ENCODE measurements around the gene AXDND1.

The AXDND1 gene

GRCh38 chr1:179326746-179327145 lies 39.0 kb upstream of the AXDND1 start:
- TF ChIP-seq TSHZ2 (CRISPR knock-in tag; IDR thresholded peaks at IDR 0.05) (no peak), ZC3H10 (CRISPR knock-in tag; IDR thresholded peaks at IDR 0.05) (no peak), TOX (CRISPR knock-in tag; IDR thresholded peaks at IDR 0.05; ENCODE audit: borderline replicate concordance) (no peak), CREB5 (CRISPR knock-in tag; IDR thresholded peaks at IDR 0.05; ENCODE audit: low read depth) (no peak), OSR1 (CRISPR knock-in tag; IDR thresholded peaks at IDR 0.05) (no peak), PPARA (CRISPR knock-in tag; IDR thresholded peaks at IDR 0.05; ENCODE audit: borderline replicate concordance) (no peak), CSDC2 (CRISPR knock-in tag; IDR thresholded peaks at IDR 0.05) (no peak), ISL1 (CRISPR knock-in tag; IDR thresholded peaks at IDR 0.05) (no peak), GLIS3 (CRISPR knock-in tag; IDR thresholded peaks at IDR 0.05) (no peak), ZNF8 (CRISPR knock-in tag; IDR thresholded peaks at IDR 0.05) (no peak)
- ATAC-seq = no peak

GRCh38 chr1:179327196-179327595 lies 38.6 kb upstream of the AXDND1 start:
- TF ChIP-seq ZNF8 (CRISPR knock-in tag; IDR thresholded peaks at IDR 0.05) (no peak), PATZ1 (CRISPR knock-in tag; IDR thresholded peaks at IDR 0.05; ENCODE audit: borderline replicate concordance) (no peak), ARNTL (CRISPR knock-in tag; IDR thresholded peaks at IDR 0.05; ENCODE audit: borderline replicate concordance, low read depth) (no peak), CSRNP3 (CRISPR knock-in tag; IDR thresholded peaks at IDR 0.05) (no peak), TSHZ2 (CRISPR knock-in tag; IDR thresholded peaks at IDR 0.05) (no peak), CREB5 (CRISPR knock-in tag; IDR thresholded peaks at IDR 0.05; ENCODE audit: low read depth) (no peak), POU6F1 (CRISPR knock-in tag; IDR thresholded peaks at IDR 0.05; ENCODE audit: borderline replicate concordance, low read depth) (no peak), GLIS3 (CRISPR knock-in tag; IDR thresholded peaks at IDR 0.05) (no peak), ESRRG (CRISPR knock-in tag; IDR thresholded peaks at IDR 0.05) (no peak), RARB (CRISPR knock-in tag; IDR thresholded peaks at IDR 0.05) (no peak), OSR1 (CRISPR knock-in tag; IDR thresholded peaks at IDR 0.05) (no peak), TCF4 (CRISPR knock-in tag; IDR thresholded peaks at IDR 0.05; ENCODE audit: borderline replicate concordance) (no peak), TOX (CRISPR knock-in tag; IDR thresholded peaks at IDR 0.05; ENCODE audit: borderline replicate concordance) (no peak), ZFP30 (CRISPR knock-in tag; IDR thresholded peaks at IDR 0.05) (no peak), ZC3H10 (CRISPR knock-in tag; IDR thresholded peaks at IDR 0.05) (no peak), SNAI2 (CRISPR knock-in tag; IDR thresholded peaks at IDR 0.05) (no peak), BACH2 (CRISPR knock-in tag; IDR thresholded peaks at IDR 0.05; ENCODE audit: borderline replicate concordance) (no peak), ZNF565 (CRISPR knock-in tag; conservative IDR thresholded peaks at IDR 0.05; ENCODE audit: low read depth) (no peak), ZFP3 (CRISPR knock-in tag; IDR thresholded peaks at IDR 0.05) (no peak)
- ATAC-seq = no peak

Measured in SK-N-SH treated with all-trans-retinoic acid at 6 μM for 48 hours (cell line).